Dermis blood vessel endothelial cell (primary cell): ENCODE data around the gene NONO. TPM values are rescaled to one million over a fixed set of nuclear protein-coding genes. Genes with fewer than 3 reads are reported as not detected.
"Not testable (repeated sequence)": the region's sequence is repeated elsewhere in the genome, so short reads cannot be mapped to it uniquely, and the experiment has no call there.

ENCODE experiments used
- DNase-seq: peaks from one replicate; pipeline ENCODE4 v3.0.0; 2010
- total RNA-seq: library from RNA; depleted of rRNA; stranded (reverse); fragments of >200 nt; gene quantifications from 2 replicates; pipeline ENCODE4 v1.2.3, GENCODE V29; 2014

The NONO gene, protein sequence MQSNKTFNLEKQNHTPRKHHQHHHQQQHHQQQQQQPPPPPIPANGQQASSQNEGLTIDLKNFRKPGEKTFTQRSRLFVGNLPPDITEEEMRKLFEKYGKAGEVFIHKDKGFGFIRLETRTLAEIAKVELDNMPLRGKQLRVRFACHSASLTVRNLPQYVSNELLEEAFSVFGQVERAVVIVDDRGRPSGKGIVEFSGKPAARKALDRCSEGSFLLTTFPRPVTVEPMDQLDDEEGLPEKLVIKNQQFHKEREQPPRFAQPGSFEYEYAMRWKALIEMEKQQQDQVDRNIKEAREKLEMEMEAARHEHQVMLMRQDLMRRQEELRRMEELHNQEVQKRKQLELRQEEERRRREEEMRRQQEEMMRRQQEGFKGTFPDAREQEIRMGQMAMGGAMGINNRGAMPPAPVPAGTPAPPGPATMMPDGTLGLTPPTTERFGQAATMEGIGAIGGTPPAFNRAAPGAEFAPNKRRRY
- total RNA-seq = 445 and 525 TPM in 2 replicates

DNA sequence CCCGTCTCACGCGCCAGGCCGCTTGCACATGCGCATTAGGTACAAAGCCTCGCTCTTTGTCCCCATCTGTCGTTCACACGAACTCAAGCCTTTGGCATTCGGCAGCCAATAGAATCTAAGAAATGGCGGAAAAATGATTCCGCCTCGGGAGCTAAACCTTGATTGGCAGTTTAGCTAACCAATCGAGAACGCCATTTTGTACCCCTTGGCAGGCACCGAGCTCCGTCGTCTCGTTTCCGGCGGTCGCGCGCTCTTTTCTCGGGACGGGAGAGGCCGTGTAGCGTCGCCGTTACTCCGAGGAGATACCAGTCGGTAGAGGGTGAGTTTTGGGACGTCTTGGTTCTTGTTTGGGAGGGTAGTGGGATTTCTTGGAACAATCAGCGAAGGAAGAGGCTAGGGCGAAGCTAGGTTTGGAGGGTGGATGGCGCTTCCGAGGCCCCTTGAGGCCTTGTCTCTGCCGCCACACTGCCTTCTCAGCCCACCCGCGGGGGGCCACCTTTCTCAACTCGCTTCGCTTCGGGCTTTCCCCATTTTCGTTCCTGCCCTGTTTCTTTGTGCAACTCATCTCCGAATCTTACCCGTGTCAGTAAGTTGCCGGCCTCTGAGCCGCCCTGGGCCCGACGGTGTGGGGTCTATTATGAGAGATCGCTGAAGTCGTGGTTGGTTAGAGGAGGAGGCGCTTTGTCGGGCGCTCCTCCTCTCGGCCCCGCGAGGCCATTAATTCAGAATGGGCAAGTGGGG is at the start of gene NONO:
TSS of gene NONO (plus strand) at position 233 of the 741 bp plus-strand sequence. CDS start 7,003 bp downstream, outside the sequence.
- DNase-seq = peak; percentile 98

DNA sequence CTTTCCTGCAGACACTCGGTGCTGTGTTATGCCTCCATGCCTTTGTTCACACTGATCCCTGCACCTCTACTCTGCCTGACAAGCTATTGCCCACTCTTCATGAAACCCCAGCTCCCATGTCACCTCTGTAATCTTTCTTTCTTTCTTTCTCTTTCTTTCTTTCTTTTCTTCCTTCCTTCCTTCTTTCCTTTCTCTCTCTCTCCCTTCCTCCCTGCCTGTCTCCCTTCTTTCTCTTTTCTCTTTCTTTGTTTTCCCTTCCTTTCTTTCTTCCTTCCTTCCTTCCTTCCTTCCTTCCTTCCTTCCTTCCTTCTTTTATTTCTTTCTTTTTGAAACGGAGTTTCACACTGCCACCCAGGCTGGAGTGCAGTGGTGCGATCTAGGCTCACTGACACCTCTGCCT is 48.0 kb upstream of the NONO start:
- DNase-seq = no peak

- DNase-seq = no peak
Measured at GRCh38 chrX:71236836-71237235, 46.6 kb upstream of the NONO start.

- DNase-seq = no peak
Measured at GRCh38 chrX:71239781-71240180, 43.7 kb upstream of the NONO start.

DNA sequence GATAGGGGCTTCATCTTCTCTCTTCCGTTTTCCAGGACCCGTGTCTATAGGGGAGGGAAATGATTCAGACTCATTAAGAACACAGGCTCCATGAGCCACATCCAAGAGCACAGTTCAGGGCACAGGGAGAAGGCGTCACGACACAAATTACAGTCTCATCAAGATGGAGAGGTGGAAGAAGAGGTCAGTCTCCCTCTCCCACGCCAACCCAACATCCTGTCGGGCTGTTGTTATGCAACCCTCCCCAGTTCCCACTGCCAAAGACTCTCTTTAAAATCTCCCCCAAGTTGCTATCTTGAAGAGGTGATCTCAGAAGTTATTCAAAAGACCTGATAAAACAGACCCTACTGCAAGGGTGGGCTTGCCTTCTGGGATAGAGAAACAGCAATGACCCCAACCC is 42.1 kb upstream of the NONO start:
- no peak for DNase-seq

DNA sequence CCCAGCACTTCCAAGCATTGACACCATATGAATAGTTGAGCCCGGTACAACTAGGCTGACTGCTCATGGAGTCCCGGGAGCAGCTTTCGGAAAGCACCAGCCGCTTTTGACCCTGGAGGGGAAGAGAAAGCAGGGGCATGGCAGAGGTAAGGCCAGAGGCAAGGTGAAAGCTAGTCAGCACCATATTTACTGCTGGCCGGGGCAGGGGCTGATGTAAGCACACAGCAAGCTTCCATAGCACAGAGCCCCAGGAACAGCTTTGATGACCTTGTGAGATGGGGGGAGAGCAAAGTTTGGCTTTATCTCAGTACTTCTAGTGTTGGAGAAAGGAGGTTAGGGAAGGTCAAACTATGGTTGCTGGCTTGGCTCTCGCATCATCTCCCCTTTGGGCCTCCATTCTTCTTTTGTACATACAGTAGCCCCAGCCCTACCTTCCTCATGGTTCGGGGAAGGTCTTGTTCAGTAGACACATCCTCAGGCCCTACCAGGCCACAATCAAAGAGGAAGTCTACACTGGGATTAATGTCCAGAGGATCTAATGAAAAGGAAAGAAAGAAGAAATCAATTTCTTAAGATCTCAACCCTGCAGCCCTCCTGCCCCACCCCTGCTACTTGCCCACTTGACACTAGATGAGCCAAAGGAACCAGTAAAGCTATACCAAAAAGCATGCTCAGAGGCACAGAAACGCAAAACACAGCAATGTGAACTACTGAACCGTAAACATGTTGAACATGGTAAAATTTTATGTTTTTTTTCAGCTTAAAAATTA is 38.9 kb upstream of the NONO start:
- DNase-seq = no peak

DNA sequence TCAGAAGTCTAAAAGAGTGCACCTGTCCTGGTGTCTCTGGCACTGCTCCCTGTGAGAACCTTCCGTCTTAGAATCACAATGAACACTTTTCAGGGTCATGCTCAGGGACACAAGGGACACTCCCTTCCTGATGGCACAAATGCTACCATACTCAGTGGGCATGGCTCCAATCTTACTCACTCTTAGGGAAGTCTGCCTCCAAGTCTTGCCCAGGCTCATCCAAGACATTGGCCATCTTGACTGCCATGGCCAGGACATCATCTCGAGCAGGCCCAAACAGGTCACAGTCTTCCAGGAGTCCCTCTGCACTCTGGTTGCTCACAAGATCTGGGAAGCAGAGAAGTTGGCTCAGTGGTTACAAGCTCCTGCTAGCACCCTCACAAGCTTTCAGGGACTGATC is 38.3 kb upstream of the NONO start:
- DNase-seq = no peak

- no peak for DNase-seq
Measured at GRCh38 chrX:71250841-71251240, 32.6 kb upstream of the NONO start.

DNA sequence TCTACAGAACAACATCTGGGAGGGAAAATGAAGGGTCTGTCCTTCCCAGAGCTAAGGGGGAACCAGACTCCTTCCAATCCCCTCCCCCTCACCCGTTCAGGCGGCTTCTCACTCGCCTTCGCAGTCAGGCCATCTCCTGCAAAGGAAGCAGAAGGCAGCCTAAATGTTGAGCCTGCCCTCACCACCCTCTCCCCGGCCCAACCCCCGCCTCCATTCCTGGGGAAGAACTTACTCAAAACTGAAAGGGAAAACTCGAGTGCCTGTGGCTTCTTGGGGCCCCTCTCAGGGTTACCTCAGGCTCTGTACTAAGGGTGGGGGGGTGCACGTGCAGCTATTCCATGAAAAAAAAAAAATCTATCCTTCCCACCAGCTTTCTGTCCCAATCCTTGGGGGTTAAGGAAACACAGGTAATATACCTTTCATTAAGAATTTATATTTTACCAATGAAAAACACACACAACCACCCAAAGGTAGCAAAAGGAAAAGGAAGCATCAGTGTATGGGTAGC is 31.9 kb upstream of the NONO start:
- no peak for DNase-seq

GRCh38 chrX:71252221-71252620 is 31.2 kb upstream of the NONO start:
- DNase-seq = no peak

DNA sequence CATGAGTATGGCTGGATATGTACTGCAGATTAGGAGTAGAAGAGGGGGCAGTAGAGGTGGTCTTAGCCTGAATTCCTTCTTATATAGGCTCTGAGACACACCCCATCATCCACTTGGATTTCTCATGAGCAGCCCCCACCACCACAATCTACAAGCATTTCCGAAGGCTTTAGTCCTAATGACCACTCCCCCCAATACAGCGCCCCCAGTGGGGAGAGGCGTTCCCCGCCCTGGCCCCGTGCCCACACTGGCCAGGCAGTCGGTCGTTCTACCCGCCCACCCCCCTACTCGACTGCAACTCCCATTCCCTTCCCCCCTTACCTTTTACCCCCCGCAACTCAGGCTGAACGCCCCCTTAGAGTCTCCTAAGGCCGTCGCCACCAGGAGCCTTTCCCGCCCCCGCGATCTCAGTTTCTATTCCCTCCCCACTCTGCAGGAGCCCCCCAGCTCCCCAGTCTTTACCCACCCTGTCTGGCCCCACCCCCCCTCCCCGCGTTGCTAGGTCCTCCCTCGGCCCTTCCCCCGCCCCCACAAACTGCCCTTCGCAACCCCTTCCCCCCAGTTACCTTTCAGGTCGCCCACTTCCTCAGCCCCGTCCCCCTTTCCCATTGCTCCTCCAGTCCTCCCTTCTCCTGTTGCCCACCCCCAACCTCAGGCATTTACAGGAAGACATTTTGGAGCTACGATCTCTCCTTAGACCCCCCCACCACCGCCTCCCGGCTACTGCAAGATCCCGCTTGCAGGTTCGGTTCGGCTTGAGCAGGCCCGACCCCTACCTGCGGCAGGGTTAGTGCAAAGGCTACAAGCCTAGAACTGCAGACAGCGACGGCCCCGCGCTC is 30.0 kb upstream of the NONO start:
- peak; percentile 66 for DNase-seq

GRCh38 chrX:71254092-71254963 is 29.1 kb upstream of the NONO start, which contains the start of gene ZMYM3:
ZMYM3 (minus strand) TSS chrX:71254140; CDS start chrX:71253255, 885 bp downstream.
- DNase-seq = peak; percentile 88

DNA sequence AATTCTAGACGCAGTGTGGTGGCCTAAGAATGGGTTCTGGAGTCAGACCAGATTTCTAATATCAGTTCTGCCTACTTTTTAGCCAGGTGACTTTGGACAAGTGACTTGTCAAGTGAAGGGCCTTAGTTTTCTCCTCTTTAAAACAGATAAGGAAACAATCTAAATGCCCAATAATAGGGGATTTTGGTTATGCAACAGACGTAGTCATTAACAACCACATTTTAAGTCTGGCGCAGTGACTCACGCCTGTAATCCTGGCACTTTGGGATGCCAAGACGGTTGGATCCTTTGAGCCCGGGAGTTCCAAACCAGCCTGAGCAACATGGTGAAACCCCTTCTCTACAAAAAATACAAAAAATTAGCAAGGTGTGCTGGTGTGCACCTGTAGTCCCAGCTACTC is 27.4 kb upstream of the NONO start:
- no peak for DNase-seq

DNA sequence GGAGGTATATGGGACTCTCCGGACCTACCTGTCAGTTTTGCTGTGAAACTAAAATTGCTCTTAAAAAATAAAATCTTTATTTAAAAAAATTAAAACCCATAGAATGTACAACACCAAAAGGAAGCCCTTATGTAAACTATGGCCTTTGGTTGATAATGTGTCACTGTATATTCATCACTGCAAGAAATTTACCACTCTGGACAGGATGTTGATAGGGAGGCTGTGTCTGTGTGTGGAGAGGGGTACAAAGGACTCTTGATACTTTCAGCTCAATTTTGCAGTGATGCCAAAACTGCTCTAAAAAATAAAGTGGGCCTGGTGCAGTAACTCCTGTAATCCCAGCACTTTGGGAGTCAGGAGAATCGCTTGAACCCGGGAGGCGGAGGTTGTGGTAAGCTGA is 26.6 kb upstream of the NONO start:
- DNase-seq = no peak

- not testable (repeated sequence) for DNase-seq
Measured at GRCh38 chrX:71268624-71269023, 14.8 kb upstream of the NONO start.

- no peak for DNase-seq
Measured at GRCh38 chrX:71269801-71270395, 13.5 kb upstream of the NONO start.

- not testable (repeated sequence) for DNase-seq
Measured at GRCh38 chrX:71272313-71272712, 11.1 kb upstream of the NONO start.

GRCh38 chrX:71281300-71281699 is 2.1 kb upstream of the NONO start:
- not testable (repeated sequence) for DNase-seq

DNA sequence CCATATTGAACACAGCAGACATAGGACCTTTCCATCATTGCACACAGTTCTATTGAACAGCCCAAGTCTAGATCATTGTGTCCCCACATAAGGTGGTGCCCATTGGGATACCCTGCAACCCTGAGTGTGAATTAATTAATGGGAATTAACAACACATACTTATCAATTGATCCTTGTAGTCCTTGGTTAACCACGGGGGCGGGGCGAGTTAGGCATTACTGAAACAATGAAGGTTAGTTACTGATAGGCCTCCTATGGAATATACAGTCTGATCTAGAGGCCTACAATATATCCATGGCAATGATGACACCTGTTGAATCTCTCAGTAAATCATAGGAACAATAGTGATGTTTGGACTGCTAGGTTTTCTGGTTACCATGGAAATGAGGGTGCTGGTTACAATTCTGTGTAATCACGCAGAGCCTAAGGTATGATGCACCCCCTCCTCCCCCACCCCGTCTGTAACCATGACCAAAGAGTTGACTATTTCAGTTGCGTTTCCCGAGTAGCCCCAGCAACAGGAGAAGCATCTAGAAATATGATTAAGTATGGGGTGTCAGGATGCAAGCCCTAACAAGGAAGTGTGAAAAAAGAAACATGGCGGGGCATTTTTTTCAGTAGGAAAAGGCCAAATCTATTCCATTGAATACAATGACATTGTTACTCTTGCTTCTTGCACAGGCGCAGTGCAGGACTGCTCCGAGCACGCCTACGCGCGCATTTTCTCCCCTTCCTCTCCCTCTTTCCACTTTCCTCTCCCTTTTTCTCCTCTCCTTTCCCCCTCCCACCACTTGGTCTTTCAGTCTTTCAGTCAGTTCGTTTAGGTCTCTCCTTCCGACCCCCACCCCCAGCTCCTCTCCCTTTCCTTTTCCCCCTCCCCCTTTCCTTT is 677 bp upstream of the NONO start:
- DNase-seq = peak; percentile 57
